Measurements from ENCODE around the gene GABRB1. TPM values are rescaled to one million over a fixed set of nuclear protein-coding genes. Genes with fewer than 3 reads are reported as not detected.

GABRB1 gene
- total RNA-seq, 1 donor from 2014 or later, result not detected

GRCh38 chr4:47326025-47326424 is 294.7 kb downstream of the GABRB1 start:
- DNase-seq (ENCODE audit: low read depth) (no peak), FAIRE-seq (no peak)
- H3K4me3 ChIP-seq (ENCODE audit: low read depth, low read length), result no peak overlapping the region
- no peaks in the 10 kb centered on the region for H3K36me3 ChIP-seq (ENCODE audit: control insufficient read depth, insufficient read depth, low read length)
- no peaks in the 10 kb centered on the region for H3K27me3 ChIP-seq (ENCODE audit: control insufficient read depth, insufficient read depth, low read length)
- no peak for TF ChIP-seq CTCF (IDR thresholded peaks at IDR 0.05; ENCODE audit: insufficient read depth, low read length, severe bottlenecking)

- H3K27me3 ChIP-seq (ENCODE audit: control insufficient read depth, insufficient read depth, low read length), result no peaks in the 10 kb centered on the region
- H3K36me3 ChIP-seq (ENCODE audit: control insufficient read depth, insufficient read depth, low read length), result no peaks in the 10 kb centered on the region
- DNase-seq (ENCODE audit: low read depth) (no peak), FAIRE-seq (no peak)
- H3K4me3 ChIP-seq (ENCODE audit: low read depth, low read length), result no peak overlapping the region
- no peak for TF ChIP-seq CTCF (IDR thresholded peaks at IDR 0.05; ENCODE audit: insufficient read depth, low read length, severe bottlenecking)
Observed at GRCh38 chr4:47330866-47331265, 299.5 kb downstream of the GABRB1 start.

DNA sequence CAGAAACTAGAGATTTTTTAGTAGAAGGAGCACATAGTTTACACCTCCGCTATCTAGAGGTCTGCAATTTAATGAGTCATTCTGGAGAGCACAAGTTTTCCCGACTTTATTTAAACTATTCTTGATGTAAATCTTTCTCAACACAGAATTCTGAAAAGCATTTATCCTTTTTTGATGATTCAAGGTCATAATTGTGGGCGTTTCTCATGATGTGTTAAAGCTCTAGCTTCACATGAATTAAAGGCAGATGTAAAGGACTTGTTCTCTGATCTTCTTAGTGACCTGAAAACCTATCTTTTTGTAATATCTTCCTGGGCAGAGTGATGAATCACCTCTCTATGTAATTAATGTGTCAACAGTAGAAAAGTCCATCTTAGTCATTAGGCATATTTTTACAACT is 303.3 kb downstream of the GABRB1 start:
- Histone ChIP-seq H3K27me3 (ENCODE audit: control insufficient read depth, insufficient read depth, low read length) (no peaks in the 10 kb centered on the region), H3K36me3 (ENCODE audit: control insufficient read depth, insufficient read depth, low read length) (no peaks in the 10 kb centered on the region), H3K4me3 (ENCODE audit: low read depth, low read length) (no peak overlapping the region)
- FAIRE-seq (no peak), DNase-seq (ENCODE audit: low read depth) (peak; percentile 78)
- TF ChIP-seq CTCF (IDR thresholded peaks at IDR 0.05; ENCODE audit: insufficient read depth, low read length, severe bottlenecking), result no peak

DNA sequence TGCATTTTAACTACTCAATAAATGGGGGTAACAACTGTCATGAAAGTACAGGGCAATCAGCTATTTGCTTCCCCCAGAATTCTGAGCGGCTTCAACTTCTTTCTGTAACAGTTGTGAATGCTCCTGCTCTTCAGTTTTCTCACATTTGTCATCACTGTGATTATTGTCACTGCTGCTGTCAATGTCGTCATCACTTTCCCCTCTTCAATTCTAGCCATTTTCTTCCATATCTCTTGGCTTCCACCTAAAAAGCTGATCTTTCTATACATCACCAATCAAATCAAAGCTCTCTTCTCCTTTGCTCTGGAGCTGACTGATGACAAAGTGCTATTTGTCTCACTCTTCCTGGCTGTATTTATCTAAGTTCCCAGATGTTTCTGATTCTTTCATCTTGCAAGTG is 306.5 kb downstream of the GABRB1 start:
- Histone ChIP-seq H3K4me3 (ENCODE audit: low read depth, low read length) (no peak overlapping the region), H3K27me3 (ENCODE audit: control insufficient read depth, insufficient read depth, low read length) (no peaks in the 10 kb centered on the region), H3K36me3 (ENCODE audit: control insufficient read depth, insufficient read depth, low read length) (no peaks in the 10 kb centered on the region)
- TF ChIP-seq CTCF (IDR thresholded peaks at IDR 0.05; ENCODE audit: insufficient read depth, low read length, severe bottlenecking), result no peak
- DNase-seq (ENCODE audit: low read depth), result no peak
- no peak for FAIRE-seq

GRCh38 chr4:47340914-47341313 is 309.5 kb downstream of the GABRB1 start:
- Histone ChIP-seq H3K4me3 (ENCODE audit: low read depth, low read length) (no peak overlapping the region), H3K36me3 (ENCODE audit: control insufficient read depth, insufficient read depth, low read length) (no peaks in the 10 kb centered on the region), H3K27me3 (ENCODE audit: control insufficient read depth, insufficient read depth, low read length) (no peaks in the 10 kb centered on the region)
- TF ChIP-seq CTCF (IDR thresholded peaks at IDR 0.05; ENCODE audit: insufficient read depth, low read length, severe bottlenecking), result no peak
- DNase-seq (ENCODE audit: low read depth), result no peak
- no peak for FAIRE-seq

- no peak for FAIRE-seq
- no peak for TF ChIP-seq CTCF (IDR thresholded peaks at IDR 0.05; ENCODE audit: insufficient read depth, low read length, severe bottlenecking)
- Histone ChIP-seq H3K36me3 (ENCODE audit: control insufficient read depth, insufficient read depth, low read length) (no peaks in the 10 kb centered on the region), H3K4me3 (ENCODE audit: low read depth, low read length) (no peak overlapping the region), H3K27me3 (ENCODE audit: control insufficient read depth, insufficient read depth, low read length) (no peaks in the 10 kb centered on the region)
- no peak for DNase-seq (ENCODE audit: low read depth)
Observed at GRCh38 chr4:47342796-47343195, 311.4 kb downstream of the GABRB1 start.
